ENCODE data around the gene TPSB2. TPM values are rescaled to one million over a fixed set of nuclear protein-coding genes. Genes with fewer than 3 reads are reported as not detected.
"Not testable (repeated sequence)": the region's sequence is repeated elsewhere in the genome, so short reads cannot be mapped to it uniquely, and the experiment has no call there.

The TPSB2 gene
- total RNA-seq, 4 donors from 2014 or later: 27.8 to 142 (median 91.8) TPM

DNA sequence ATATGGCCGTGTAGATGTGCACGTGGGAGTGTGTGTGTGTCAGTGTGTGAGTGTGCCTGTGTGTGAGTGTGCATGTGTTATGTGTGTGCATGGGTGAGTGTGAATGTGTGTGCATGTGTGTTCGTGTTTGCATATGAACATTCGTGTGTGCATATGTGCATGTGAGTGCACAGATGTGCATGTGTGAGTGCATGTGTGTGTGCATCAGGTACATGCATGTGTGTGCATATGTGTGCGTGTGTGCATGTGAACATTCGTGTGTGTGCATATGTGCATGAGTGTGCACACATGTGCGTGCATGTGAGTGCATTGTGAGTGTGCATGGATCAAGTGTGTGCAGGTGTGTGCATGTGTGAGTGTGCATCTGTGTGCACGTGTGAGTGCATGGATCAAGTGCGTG, 8.0 kb upstream of the TPSB2 start:
- ATAC-seq: no peak
- 70 to 78% methylated on average over 5 to 8 of the region's 9 CpGs for WGBS, 2 donors (ENCODE audit: low coverage in 1 of 2)

DNA sequence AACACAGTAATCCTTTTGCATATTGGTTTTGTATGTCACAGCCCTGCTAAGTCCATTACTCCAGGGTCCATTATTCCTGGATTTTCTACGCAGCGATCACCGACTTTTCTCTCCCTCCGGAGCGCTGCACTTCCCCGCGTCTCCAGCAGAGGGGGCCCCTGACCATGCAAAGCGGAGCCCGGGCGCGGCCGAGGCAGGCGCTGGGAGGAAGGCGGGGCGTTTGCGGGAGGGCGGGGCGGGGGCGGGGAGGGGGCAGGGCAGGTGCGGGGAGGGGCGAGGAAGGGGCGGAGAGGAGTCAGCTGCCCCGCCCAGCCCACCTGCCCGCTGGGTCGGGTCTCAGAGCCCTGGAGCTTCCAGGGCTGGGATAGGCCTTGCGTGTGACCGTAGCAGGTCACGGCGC, 6.7 kb upstream of the TPSB2 start:
- H3K9me3 ChIP-seq, H3K4me1 ChIP-seq, H3K4me3 ChIP-seq, H3K27ac ChIP-seq, H3K36me3 ChIP-seq: not testable (repeated sequence)
- peak; percentile 43 for ATAC-seq
- peaks cover 20% of the 10 kb centered on the region for H3K27me3 ChIP-seq
- WGBS, 2 donors (ENCODE audit: low coverage in 1 of 2): no CpG with 5 or more reads among the region's 29 CpGs

More for the DNA sequence above, 8.0 kb upstream of the TPSB2 start:
- Histone ChIP-seq H3K9me3 (no peaks in the 10 kb centered on the region), H3K4me1 (no peaks in the 10 kb centered on the region), H3K36me3 (no peaks in the 10 kb centered on the region), H3K27me3 (peaks cover 20% of the 10 kb centered on the region), H3K27ac (no peak overlapping the region), H3K4me3 (no peak overlapping the region)
- TF ChIP-seq, protein P1, sequence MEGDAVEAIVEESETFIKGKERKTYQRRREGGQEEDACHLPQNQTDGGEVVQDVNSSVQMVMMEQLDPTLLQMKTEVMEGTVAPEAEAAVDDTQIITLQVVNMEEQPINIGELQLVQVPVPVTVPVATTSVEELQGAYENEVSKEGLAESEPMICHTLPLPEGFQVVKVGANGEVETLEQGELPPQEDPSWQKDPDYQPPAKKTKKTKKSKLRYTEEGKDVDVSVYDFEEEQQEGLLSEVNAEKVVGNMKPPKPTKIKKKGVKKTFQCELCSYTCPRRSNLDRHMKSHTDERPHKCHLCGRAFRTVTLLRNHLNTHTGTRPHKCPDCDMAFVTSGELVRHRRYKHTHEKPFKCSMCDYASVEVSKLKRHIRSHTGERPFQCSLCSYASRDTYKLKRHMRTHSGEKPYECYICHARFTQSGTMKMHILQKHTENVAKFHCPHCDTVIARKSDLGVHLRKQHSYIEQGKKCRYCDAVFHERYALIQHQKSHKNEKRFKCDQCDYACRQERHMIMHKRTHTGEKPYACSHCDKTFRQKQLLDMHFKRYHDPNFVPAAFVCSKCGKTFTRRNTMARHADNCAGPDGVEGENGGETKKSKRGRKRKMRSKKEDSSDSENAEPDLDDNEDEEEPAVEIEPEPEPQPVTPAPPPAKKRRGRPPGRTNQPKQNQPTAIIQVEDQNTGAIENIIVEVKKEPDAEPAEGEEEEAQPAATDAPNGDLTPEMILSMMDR (IDR thresholded peaks at IDR 0.05): no peak
- no peak for TF ChIP-seq EP300 (IDR thresholded peaks at IDR 0.05)

DNA sequence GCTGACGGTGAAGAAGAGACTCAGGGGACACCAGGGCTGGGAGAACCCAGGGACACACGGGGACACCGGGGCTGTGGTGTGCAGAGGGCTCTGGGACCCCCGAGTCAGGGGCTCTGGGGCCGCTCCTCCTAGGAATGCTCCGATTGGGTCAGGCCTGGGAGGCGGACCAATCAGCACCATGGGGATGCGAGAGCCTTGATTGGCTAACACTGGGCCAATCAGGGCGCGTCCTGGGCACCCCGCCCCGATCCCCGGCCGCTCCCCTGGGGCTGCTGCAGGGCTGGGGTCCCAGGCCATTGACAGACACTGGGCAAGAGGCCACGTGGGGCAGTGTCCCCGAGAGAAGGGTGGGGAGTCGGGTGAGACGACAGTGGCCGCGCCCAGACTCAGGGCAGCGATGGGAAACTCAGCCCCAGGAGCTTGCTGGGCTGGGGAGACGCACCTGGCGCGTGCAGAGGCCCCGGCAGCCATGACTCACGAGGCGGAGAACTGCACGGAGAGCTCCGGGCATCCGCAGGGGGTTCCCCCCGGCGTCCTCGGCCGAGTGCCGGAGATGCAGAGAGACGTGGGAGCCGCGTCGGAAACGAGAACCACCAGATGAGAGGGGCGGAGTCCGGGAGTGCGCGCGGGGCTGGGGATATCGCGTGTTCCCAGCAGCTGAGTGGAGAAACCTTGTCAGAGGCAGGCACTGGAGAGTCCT, 2.2 kb upstream of the TPSB2 start:
- not testable (repeated sequence) for ATAC-seq, H3K9me3 ChIP-seq, H3K36me3 ChIP-seq, H3K27me3 ChIP-seq, H3K4me3 ChIP-seq, H3K4me1 ChIP-seq, H3K27ac ChIP-seq
- WGBS, 2 donors (ENCODE audit: low coverage in 1 of 2): no CpG with 5 or more reads among the region's 47 CpGs

DNA sequence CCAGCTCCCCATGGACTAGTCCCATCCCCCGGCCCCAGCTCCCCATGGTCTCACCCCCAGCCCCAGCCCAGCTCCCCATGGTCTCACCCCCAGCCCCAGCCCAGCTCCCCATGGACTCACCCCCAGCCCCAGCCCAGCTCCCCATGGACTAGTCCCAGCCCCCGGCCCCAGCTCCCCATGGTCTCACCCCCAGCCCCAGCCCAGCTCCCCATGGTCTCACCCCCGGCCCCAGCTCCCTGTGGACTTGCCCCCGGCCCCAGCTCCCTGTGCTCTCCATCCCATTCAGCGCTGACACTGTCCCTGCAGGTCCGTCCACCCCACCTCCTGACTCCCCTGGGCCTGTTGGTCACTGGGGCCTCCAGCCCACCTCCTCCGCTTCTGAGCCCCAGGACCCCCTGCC, 1.3 kb upstream of the TPSB2 start:
- not testable (repeated sequence) for H3K4me1 ChIP-seq, ATAC-seq, H3K36me3 ChIP-seq, H3K27me3 ChIP-seq, H3K4me3 ChIP-seq, H3K9me3 ChIP-seq, H3K27ac ChIP-seq
- WGBS, 2 donors (ENCODE audit: low coverage in 1 of 2): no CpG with 5 or more reads among the region's 7 CpGs

DNA sequence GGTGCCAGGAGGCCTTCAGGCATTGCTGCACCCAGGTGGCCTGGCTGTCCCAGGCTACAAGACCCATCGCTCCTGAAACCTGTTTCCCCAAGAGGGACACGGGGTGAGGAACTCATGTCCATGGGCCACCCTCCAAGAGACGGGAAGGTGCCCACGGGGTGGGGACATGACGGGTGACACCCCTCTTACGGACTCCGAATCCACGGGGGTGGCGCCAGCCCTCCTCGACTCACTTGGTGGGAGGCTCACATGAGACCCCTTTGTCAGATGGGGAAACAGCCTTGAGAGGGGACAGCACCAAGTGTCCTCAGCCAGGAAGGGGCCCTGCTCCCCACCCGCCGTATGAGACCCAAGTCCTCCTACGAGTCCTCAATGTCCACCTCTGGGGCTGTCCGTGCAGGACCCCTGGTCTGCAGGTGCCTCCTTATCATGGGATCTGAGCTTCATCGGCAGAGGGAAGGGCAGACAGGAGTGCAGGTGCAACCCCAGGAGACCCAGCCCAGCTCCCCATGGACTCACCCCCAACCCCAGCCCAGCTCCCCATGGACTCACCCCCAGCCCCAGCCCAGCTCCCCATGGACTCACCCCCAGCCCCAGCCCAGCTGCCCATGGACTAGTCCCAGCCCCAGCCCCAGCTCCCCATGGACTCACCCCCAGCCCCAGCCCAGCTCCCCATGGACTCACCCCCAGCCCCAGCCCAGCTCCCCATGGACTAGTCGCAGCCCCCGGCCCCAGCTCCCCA, 658 bp upstream of the TPSB2 start:
- not testable (repeated sequence) for ATAC-seq, H3K4me3 ChIP-seq, H3K27ac ChIP-seq, H3K9me3 ChIP-seq, H3K36me3 ChIP-seq, H3K27me3 ChIP-seq
- H3K4me1 ChIP-seq: peaks cover 0 to 15% (median 0%) of the 10 kb centered on the region in 3 donors
- WGBS, 2 donors (ENCODE audit: low coverage in 1 of 2): no CpG with 5 or more reads among the region's 17 CpGs

DNA sequence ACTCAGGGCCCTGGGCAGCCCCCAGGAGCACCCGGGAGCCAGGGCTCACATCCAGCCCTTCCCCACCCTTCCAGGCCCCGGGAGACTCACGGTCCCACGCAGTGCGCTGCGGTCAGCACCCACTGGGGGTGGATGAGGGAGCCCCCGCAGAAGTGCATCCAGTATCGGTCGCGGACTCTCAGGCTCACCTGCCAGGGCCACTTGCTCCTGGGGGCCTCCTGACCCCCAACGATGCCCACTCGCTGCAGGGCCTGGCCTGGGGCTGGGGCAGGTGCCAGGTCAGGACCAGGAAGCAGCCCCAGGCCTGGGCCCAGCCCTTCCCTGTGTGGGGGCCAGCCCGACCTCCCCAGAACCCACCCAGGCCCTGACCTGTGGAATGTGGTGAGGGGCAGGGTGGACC, 508 bp downstream of the TPSB2 start:
- not testable (repeated sequence) for H3K27ac ChIP-seq, H3K4me3 ChIP-seq, H3K9me3 ChIP-seq, ATAC-seq, H3K27me3 ChIP-seq, H3K36me3 ChIP-seq
- no CpG with 5 or more reads among the region's 13 CpGs for WGBS, 2 donors (ENCODE audit: low coverage in 1 of 2)
- H3K4me1 ChIP-seq: peaks cover 0 to 25% (median 0%) of the 10 kb centered on the region in 3 donors

DNA sequence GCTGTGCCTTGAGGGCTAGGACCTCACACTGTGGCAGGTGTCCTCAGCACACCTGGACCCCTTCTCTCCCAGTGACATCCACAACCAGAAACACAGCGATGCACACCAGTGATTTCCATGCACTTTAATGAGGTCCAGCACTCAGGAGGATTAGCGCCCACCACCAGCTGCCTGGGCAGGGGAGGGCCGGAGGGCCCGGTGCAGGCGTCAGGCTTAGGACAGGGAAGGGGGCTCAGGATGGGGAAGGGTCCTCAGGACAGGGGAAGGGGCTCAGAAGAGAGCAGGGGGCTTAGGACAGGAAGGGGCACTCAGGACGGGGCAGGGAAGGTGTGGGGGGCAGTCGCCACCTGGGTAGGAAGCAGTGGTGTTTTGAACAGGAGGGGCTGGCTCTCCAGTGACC, 1.8 kb downstream of the TPSB2 start:
- not testable (repeated sequence) for ATAC-seq, H3K9me3 ChIP-seq, H3K4me3 ChIP-seq, H3K27me3 ChIP-seq, H3K36me3 ChIP-seq, H3K27ac ChIP-seq
- peaks cover 0 to 25% (median 0%) of the 10 kb centered on the region in 3 donors for H3K4me1 ChIP-seq
- WGBS, 2 donors (ENCODE audit: low coverage in 1 of 2): no CpG with 5 or more reads among the region's 7 CpGs

DNA sequence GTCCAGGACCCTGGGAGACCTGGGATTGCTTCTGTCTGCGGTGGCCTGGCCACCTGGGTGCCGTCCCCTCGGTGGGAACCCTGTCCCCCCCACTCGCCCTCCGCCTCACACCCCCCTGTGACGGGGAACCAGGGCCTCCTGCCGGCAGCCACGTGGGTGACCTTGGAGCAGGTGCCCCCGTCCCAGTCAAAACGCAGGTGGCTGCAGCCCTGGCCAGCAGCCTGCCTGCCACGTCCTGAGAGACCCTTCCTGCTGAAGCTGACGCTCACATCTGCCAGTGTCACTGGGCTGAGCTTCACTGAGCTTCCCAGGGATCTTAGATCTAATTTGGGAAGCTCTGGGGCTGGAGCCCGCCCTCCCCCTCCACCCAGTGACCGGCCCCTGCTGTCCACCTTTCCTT, 3.3 kb downstream of the TPSB2 start:
- not testable (repeated sequence) for H3K4me3 ChIP-seq, H3K27ac ChIP-seq, H3K36me3 ChIP-seq, H3K27me3 ChIP-seq, ATAC-seq, H3K9me3 ChIP-seq
- peaks cover 0 to 25% (median 0%) of the 10 kb centered on the region in 3 donors for H3K4me1 ChIP-seq
- no CpG with 5 or more reads among the region's 14 CpGs for WGBS, 2 donors (ENCODE audit: low coverage in 1 of 2)
